ENCODE measurements around the gene FSTL4. TPM values are rescaled to one million over a fixed set of nuclear protein-coding genes. Genes with fewer than 3 reads are reported as not detected.

The FSTL4 gene
- total and polyA plus RNA-seq, 2 experiments from 2014 or later, result 1.4 to 2.8 TPM

GRCh38 chr5:133450286-133450685 lies 162.1 kb downstream of the FSTL4 start:
- no peaks in the 10 kb centered on the region for H3K9me3 Mint-ChIP-seq
- H3K4me3 Mint-ChIP-seq, result no peak overlapping the region
- no peaks in the 10 kb centered on the region for H3K4me1 Mint-ChIP-seq
- ATAC-seq (no peak), DNase-seq (ENCODE audit: low spot score) (no peak)
- no peaks in the 10 kb centered on the region for H3K27me3 Mint-ChIP-seq (ENCODE audit: insufficient read depth, low read depth, poor library complexity)
- no peak overlapping the region for H3K27ac Mint-ChIP-seq
- Histone ChIP-seq H3K27me3 (ENCODE audit: insufficient read depth) (no peaks in the 10 kb centered on the region), H2AFZ (no peak overlapping the region), H3K9me2 (ENCODE audit: insufficient read depth) (peaks cover 3% of the 10 kb centered on the region; the same call in 1 of the 2 replicates), H3F3A (replicated peaks; ENCODE audit: low read depth) (no peaks in the 10 kb centered on the region), H3K4me3 (no peak overlapping the region), H3K27ac (ENCODE audit: low read depth) (no peak overlapping the region), H3K36me3 (ENCODE audit: insufficient read depth) (no peaks in the 10 kb centered on the region), H3K4me1 (ENCODE audit: insufficient read depth) (no peaks in the 10 kb centered on the region), H3K79me2 (replicated peaks; ENCODE audit: insufficient read depth) (no peaks in the 10 kb centered on the region), H3K4me2 (no peak overlapping the region), H4K20me1 (replicated peaks; ENCODE audit: insufficient read depth) (no peaks in the 10 kb centered on the region)
- TF ChIP-seq ZNF331 (CRISPR knock-in tag; IDR thresholded peaks at IDR 0.05; ENCODE audit: low read depth) (no peak), EZH2 (IDR thresholded peaks at IDR 0.05; ENCODE audit: low read depth, unreplicated experiment) (no peak), ZNF462 (CRISPR knock-in tag; IDR thresholded peaks at IDR 0.05) (no peak), STAT1 (IDR thresholded peaks at IDR 0.05; ENCODE audit: unreplicated experiment) (no peak), ZNF114 (CRISPR knock-in tag; IDR thresholded peaks at IDR 0.05) (no peak), POLR2AphosphoS5 (IDR thresholded peaks at IDR 0.05; ENCODE audit: low read depth) (no peak), JUNB (IDR thresholded peaks at IDR 0.05; ENCODE audit: unreplicated experiment) (no peak), CREB1 (CRISPR knock-in tag; IDR thresholded peaks at IDR 0.05; ENCODE audit: low read depth) (no peak), NANOG (IDR thresholded peaks at IDR 0.05; ENCODE audit: borderline replicate concordance) (no peak), EZH2phosphoT487 (IDR thresholded peaks at IDR 0.05; ENCODE audit: unreplicated experiment) (no peak)
- TF ChIP-seq, protein P1, sequence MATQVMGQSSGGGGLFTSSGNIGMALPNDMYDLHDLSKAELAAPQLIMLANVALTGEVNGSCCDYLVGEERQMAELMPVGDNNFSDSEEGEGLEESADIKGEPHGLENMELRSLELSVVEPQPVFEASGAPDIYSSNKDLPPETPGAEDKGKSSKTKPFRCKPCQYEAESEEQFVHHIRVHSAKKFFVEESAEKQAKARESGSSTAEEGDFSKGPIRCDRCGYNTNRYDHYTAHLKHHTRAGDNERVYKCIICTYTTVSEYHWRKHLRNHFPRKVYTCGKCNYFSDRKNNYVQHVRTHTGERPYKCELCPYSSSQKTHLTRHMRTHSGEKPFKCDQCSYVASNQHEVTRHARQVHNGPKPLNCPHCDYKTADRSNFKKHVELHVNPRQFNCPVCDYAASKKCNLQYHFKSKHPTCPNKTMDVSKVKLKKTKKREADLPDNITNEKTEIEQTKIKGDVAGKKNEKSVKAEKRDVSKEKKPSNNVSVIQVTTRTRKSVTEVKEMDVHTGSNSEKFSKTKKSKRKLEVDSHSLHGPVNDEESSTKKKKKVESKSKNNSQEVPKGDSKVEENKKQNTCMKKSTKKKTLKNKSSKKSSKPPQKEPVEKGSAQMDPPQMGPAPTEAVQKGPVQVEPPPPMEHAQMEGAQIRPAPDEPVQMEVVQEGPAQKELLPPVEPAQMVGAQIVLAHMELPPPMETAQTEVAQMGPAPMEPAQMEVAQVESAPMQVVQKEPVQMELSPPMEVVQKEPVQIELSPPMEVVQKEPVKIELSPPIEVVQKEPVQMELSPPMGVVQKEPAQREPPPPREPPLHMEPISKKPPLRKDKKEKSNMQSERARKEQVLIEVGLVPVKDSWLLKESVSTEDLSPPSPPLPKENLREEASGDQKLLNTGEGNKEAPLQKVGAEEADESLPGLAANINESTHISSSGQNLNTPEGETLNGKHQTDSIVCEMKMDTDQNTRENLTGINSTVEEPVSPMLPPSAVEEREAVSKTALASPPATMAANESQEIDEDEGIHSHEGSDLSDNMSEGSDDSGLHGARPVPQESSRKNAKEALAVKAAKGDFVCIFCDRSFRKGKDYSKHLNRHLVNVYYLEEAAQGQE (IDR thresholded peaks at IDR 0.05; ENCODE audit: unreplicated experiment), result no peak
- TF ChIP-seq, protein P2, sequence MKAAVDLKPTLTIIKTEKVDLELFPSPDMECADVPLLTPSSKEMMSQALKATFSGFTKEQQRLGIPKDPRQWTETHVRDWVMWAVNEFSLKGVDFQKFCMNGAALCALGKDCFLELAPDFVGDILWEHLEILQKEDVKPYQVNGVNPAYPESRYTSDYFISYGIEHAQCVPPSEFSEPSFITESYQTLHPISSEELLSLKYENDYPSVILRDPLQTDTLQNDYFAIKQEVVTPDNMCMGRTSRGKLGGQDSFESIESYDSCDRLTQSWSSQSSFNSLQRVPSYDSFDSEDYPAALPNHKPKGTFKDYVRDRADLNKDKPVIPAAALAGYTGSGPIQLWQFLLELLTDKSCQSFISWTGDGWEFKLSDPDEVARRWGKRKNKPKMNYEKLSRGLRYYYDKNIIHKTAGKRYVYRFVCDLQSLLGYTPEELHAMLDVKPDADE (IDR thresholded peaks at IDR 0.05), result no peak
- TF ChIP-seq, protein P3, sequence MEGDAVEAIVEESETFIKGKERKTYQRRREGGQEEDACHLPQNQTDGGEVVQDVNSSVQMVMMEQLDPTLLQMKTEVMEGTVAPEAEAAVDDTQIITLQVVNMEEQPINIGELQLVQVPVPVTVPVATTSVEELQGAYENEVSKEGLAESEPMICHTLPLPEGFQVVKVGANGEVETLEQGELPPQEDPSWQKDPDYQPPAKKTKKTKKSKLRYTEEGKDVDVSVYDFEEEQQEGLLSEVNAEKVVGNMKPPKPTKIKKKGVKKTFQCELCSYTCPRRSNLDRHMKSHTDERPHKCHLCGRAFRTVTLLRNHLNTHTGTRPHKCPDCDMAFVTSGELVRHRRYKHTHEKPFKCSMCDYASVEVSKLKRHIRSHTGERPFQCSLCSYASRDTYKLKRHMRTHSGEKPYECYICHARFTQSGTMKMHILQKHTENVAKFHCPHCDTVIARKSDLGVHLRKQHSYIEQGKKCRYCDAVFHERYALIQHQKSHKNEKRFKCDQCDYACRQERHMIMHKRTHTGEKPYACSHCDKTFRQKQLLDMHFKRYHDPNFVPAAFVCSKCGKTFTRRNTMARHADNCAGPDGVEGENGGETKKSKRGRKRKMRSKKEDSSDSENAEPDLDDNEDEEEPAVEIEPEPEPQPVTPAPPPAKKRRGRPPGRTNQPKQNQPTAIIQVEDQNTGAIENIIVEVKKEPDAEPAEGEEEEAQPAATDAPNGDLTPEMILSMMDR (conservative IDR thresholded peaks at IDR 0.05; ENCODE audit: low read depth in 2 of 2), result no peak
- H3K36me3 Mint-ChIP-seq (ENCODE audit: low read depth), result no peaks in the 10 kb centered on the region
